Liver (tissue), 3 donors: ENCODE data around the gene FNDC1.

ENCODE experiments used
- ATF3 ChIP-seq: IDR thresholded peaks from 2 replicates; pipeline ENCODE4 v1.6.1; 2016; ENCODE audit warnings: antibody characterized with exemption
- CTCF ChIP-seq: fragments of 150-350 bp; IDR thresholded peaks from 2 replicates; pipeline ENCODE4 v1.5.1; 2017; ENCODE audit warnings: improper control_type of control experiment, low read depth, low read length; ENCODE audit not compliant: missing input control
- EGR1 ChIP-seq, 2 donors: IDR thresholded peaks; 2 replicates each; pipeline ENCODE4 v1.6.1; 2016 to 2018; ENCODE audit warnings: antibody characterized with exemption in 2 of 2, low read depth in 2 of 2
- JUND ChIP-seq, 2 donors: IDR thresholded peaks; 2 replicates each; pipeline ENCODE4 v1.6.1; 2016; ENCODE audit warnings: antibody characterized with exemption in 2 of 2
- MAX ChIP-seq: IDR thresholded peaks from 2 replicates; pipeline ENCODE4 v1.6.1; 2016; ENCODE audit warnings: antibody characterized with exemption
- RAD21 ChIP-seq, 2 donors: IDR thresholded peaks; 2 replicates each; pipeline ENCODE4 v1.6.1; 2016; ENCODE audit warnings: antibody characterized with exemption in 2 of 2, mild to moderate bottlenecking in 2 of 2
- TAF1 ChIP-seq: conservative IDR thresholded peaks from 2 replicates; pipeline ENCODE4 v1.6.1; 2016; ENCODE audit warnings: antibody characterized with exemption, mild to moderate bottlenecking
- YY1 ChIP-seq: IDR thresholded peaks from 2 replicates; pipeline ENCODE4 v1.6.1; 2016; ENCODE audit warnings: antibody characterized with exemption, mild to moderate bottlenecking
- TF ChIP-seq, protein P1 (sequence below): IDR thresholded peaks from 2 replicates; pipeline ENCODE4 v1.6.1; 2016; ENCODE audit warnings: antibody characterized with exemption
- donor health status: healthy.
- donor health status: healthy.

DNA sequence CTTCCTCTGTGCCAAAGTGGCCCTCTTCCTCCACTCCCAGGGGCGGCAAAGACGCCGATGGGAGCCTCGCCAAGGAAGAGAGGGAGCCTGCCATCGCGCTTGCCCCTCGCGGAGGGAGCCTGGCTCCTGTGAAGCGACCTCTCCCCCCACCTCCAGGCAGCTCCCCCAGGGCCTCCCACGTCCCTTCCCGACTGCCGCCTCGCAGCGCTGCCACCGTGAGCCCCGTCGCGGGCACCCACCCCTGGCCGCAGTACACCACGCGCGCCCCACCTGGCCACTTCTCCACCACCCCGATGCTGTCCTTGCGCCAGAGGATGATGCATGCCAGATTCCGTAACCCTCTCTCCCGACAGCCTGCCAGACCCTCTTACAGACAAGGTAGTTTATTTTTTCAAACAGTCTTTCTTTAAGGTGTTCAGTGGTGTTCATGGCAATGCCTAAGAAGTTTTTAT lies 64.9 kb downstream of the FNDC1 start:
- TF ChIP-seq CTCF (no peak), MAX (no peak), EGR1 (IDR thresholded peaks at IDR 0.05; ENCODE audit: low read depth in 2 of 2) (no peak), JUND (IDR thresholded peaks at IDR 0.05) (no peak), YY1 (no peak), TAF1 (no peak), ATF3 (no peak), RAD21 (IDR thresholded peaks at IDR 0.05) (no peak)
- TF ChIP-seq, protein P1, sequence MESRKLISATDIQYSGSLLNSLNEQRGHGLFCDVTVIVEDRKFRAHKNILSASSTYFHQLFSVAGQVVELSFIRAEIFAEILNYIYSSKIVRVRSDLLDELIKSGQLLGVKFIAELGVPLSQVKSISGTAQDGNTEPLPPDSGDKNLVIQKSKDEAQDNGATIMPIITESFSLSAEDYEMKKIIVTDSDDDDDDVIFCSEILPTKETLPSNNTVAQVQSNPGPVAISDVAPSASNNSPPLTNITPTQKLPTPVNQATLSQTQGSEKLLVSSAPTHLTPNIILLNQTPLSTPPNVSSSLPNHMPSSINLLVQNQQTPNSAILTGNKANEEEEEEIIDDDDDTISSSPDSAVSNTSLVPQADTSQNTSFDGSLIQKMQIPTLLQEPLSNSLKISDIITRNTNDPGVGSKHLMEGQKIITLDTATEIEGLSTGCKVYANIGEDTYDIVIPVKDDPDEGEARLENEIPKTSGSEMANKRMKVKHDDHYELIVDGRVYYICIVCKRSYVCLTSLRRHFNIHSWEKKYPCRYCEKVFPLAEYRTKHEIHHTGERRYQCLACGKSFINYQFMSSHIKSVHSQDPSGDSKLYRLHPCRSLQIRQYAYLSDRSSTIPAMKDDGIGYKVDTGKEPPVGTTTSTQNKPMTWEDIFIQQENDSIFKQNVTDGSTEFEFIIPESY = no peak
